HEK293 (cell line): ENCODE data around the gene PEX14.
"Not testable (repeated sequence)": the region's sequence is repeated elsewhere in the genome, so short reads cannot be mapped to it uniquely, and the experiment has no call there.

Experiments
- BCL11A ChIP-seq: fragments of 450-650 bp; formaldehyde crosslinking; IDR thresholded peaks from 2 replicates; pipeline ENCODE4 v1.5.1; 2016; ENCODE audit warnings: low read depth, missing biosample characterization, missing genetic modification characterization
- KLF10 ChIP-seq: fragments of 450-650 bp; IDR thresholded peaks from 2 replicates; pipeline ENCODE4 v1.5.1; 2018; ENCODE audit warnings: missing biosample characterization, mild to moderate bottlenecking, missing genetic modification characterization
- REST ChIP-seq: fragments of 450-650 bp; formaldehyde crosslinking; IDR thresholded peaks from 2 replicates; pipeline ENCODE4 v1.5.1; 2016; ENCODE audit warnings: missing biosample characterization, missing genetic modification characterization
- ZNF274 ChIP-seq, 2 experiments: fragments of 200-500 bp in 1 of 2; fragments of 450-650 bp in 1 of 2; sonication (Bioruptor generic) in 1 of 2; formaldehyde crosslinking in 1 of 2; IDR thresholded peaks; 2 replicates each; pipeline versions ENCODE4 v1.5.1 to v1.6.1; 2014 to 2016; ENCODE audit warnings: borderline replicate concordance in 1 of 2, inconsistent platforms in 1 of 2, low read length in 1 of 2, missing biosample characterization in 1 of 2, missing genetic modification characterization in 1 of 2
- TF ChIP-seq, protein P1 (sequence below): fragments of 450-650 bp; formaldehyde crosslinking; IDR thresholded peaks from 2 replicates; pipeline ENCODE4 v1.5.1; 2016; ENCODE audit warnings: missing biosample characterization, missing genetic modification characterization

DNA sequence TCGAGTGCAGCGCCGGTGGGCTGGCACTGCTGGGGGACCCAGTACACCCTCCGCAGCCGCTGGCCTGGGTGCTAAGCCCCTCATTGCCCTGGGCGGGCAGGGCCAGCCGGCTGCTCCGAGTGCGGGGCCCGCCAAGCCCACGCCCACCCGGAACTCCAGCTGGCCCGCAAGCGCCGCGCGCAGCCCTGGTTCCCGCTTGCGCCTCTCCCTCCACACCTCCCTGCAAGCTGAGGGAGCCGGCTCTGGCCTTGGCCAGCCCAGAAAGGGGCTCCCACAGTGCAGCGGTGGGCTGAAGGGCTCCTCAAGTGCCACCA is 48.3 kb upstream of the PEX14 start:
- TF ChIP-seq ZNF274 (IDR thresholded peaks at IDR 0.05; ENCODE audit: low read length); ZNF274 (tag by site-specific recombination; IDR thresholded peaks at IDR 0.05; ENCODE audit: borderline replicate concordance); BCL11A (tag by site-specific recombination); REST (tag by site-specific recombination); KLF10: not testable (repeated sequence)
- TF ChIP-seq, protein P1, sequence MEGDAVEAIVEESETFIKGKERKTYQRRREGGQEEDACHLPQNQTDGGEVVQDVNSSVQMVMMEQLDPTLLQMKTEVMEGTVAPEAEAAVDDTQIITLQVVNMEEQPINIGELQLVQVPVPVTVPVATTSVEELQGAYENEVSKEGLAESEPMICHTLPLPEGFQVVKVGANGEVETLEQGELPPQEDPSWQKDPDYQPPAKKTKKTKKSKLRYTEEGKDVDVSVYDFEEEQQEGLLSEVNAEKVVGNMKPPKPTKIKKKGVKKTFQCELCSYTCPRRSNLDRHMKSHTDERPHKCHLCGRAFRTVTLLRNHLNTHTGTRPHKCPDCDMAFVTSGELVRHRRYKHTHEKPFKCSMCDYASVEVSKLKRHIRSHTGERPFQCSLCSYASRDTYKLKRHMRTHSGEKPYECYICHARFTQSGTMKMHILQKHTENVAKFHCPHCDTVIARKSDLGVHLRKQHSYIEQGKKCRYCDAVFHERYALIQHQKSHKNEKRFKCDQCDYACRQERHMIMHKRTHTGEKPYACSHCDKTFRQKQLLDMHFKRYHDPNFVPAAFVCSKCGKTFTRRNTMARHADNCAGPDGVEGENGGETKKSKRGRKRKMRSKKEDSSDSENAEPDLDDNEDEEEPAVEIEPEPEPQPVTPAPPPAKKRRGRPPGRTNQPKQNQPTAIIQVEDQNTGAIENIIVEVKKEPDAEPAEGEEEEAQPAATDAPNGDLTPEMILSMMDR (tag by site-specific recombination): not testable (repeated sequence)
